Fibroblast of gingiva (primary cell): ENCODE data around the gene CHST8.
"Not testable (repeated sequence)": the region's sequence is repeated elsewhere in the genome, so short reads cannot be mapped to it uniquely, and the experiment has no call there.

Experiments used
- DNase-seq: peaks from one replicate; pipeline ENCODE4 v3.0.0-alpha.2; 2011; ENCODE audit warnings: low read depth

The CHST8 gene, protein sequence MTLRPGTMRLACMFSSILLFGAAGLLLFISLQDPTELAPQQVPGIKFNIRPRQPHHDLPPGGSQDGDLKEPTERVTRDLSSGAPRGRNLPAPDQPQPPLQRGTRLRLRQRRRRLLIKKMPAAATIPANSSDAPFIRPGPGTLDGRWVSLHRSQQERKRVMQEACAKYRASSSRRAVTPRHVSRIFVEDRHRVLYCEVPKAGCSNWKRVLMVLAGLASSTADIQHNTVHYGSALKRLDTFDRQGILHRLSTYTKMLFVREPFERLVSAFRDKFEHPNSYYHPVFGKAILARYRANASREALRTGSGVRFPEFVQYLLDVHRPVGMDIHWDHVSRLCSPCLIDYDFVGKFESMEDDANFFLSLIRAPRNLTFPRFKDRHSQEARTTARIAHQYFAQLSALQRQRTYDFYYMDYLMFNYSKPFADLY

DNA sequence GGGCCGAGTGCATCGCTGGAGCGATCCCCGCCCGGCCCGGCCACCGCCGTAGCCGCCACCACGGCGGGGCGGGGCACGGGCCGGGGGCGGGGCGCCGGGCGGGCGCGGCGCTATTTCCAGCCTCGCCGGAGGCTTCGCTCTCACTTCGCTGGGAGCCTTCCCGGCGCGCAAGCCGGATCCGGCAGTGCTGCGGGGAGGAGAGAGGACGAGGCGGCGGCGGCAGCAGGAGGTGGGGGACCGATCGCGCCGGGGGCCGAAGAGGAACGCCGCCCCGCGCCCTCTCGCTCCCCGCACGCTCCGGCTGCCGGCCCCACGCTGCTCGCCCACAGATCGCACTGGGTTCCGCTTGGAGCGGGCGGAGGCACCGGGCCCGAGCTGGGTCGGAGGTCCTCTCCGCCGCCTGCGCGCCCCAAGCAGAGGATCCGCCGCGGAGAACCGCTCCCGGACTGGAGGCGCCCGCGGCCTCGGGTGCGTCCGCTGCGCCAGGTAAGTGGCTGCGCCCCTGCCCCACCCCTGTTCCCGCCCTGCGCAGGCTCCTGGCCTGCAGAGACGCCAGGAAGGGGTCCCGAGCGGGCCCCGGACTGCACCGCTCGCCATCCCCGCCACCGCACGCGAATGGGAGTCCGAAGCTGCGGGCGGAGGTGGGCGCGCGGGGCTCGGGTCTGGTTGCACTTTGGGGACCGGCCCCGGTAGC, at the start of gene CHST8:
TSS of gene CHST8 (plus strand) at position 143 of the 694 bp plus-strand sequence. CDS start 67,309 bp downstream, outside the sequence.
- DNase-seq = no peak

- DNase-seq = no peak
Measured at GRCh38 chr19:33572929-33573328, 48.8 kb upstream of the CHST8 start.

- DNase-seq = no peak
Measured at GRCh38 chr19:33574824-33575223, 46.9 kb upstream of the CHST8 start.

GRCh38 chr19:33578697-33579096, 43.1 kb upstream of the CHST8 start:
- no peak for DNase-seq

DNA sequence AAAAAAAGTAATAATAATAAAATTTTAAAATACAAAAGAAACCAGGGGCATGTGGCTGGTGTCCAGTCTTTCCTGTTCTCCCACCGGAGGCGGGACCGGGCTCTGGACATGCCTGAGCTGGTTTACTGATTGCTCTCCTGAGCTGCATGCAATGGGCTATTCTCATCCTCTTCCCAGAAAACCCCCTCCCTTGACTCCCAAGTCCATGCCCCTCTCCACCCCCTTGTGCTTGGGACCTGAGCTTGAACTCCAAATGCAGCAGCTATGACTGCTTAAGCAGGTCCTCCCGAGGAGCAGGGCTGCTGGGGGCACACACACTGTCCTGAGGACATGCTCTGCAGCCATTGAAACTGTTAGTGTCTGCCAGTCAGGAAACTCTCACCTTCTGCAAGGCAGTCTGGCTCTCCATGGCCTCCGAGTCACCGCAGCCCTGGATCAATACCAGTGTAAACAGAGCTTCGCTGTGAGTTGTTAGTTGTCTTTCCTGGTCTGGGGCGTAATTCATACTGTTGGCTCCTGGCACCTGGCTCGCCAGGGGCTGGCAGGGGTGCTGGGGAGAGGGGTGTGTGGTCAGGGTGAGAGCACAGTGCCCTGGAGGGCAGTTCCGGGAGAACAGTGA, 41.6 kb upstream of the CHST8 start:
- no peak for DNase-seq

DNA sequence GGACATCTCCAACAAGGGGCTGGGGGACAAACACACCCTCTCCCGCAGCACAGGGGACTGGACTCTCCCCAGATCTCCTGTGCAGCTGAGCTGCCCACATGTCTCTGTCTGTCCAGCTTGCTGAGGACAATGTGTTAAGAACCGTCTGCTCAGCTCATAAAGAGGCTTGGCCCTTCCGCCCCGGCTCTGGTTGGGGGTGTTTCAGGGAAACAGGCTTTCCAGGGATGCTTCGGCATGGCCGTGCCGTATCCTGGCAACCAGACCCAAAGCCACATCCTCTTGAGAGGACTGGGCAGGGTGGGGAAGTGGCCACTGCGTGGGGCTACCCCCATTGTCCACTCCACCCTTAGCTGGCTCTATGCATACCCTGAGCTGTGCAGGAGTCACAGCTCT, 41.1 kb upstream of the CHST8 start:
- no peak for DNase-seq

DNA sequence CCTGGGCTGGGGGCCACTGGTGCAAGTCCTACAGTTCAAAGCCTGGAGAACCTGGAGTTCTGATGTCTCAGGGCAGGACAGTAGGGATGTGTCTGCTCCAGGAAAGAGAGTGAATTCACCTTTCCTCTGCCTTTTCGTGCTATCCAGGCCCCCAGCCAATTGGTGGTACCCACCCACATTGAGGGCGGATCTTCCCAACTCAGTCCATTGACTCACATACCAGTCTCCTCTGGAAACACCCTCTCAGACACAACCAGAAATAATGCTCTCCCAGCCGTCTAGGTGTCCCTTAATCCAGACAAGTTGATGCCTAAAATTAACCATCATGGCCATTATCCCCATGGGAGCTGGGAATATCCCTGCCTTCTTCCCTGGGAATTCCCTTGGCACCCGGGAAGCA, 38.8 kb upstream of the CHST8 start:
- no peak for DNase-seq

GRCh38 chr19:33587150-33587549, 34.6 kb upstream of the CHST8 start:
- DNase-seq = no peak

DNA sequence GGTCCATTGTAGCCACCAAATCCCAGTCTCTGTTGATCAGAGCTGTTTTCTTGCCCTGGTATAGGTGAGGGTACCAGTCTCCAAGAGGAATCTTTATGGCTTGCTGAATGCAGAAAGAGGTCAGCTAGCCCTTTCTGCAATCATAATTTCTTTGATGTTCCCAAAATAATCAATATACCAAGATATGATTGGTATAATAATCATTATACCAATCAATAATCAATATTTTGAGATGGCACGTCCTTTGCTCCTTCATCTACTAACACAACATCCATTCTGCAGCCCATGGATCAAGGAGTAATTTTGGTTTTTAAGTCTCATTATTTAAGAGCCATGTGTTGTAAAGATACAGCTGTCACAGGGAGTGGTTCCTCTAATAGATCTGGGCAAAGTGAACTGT, 31.5 kb upstream of the CHST8 start:
- no peak for DNase-seq

GRCh38 chr19:33595783-33596182, 26.0 kb upstream of the CHST8 start:
- DNase-seq = no peak

DNA sequence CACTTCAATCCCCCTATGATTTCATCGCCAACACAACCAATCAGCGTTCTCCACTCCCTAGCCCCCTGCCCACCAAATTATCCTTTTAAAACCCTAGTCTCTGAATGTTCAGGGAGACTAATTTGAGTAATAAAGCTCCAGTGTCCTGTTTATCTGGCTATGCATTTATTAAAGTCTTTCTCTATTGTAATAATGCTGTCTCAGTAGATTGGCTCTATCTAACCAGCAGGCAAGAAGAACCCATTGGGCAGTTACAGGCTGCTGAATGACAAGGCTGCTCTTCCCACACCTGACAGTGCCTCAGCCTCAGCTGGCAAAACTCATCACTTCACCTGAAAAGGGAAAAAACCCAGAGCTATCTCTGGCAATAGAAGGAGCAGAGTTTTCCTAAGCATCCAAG, 20.2 kb upstream of the CHST8 start:
- DNase-seq = no peak

- DNase-seq = no peak
Measured at GRCh38 chr19:33602576-33603204, 19.1 kb upstream of the CHST8 start.

- DNase-seq = no peak
Measured at GRCh38 chr19:33603377-33603776, 18.4 kb upstream of the CHST8 start.

DNA sequence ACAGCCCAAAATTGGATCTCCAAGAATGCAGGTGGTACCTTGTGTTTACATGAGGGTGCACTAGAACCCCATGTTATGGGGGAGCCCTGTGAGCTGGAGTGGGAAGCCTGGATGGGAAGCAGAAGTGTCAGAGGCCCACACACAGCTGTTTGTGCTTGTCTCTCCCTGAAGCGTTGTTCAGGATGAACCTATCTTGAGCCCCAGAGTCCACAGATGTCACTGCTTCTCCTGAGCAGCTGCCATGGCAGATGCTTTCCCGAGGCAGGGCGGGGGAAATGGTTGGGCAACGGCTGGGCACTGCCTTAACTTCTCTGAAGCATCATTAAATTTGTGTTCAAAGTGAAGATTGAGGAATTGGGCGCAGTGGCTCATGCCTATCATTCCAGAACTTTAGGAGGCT, 17.1 kb upstream of the CHST8 start:
- DNase-seq = no peak

DNA sequence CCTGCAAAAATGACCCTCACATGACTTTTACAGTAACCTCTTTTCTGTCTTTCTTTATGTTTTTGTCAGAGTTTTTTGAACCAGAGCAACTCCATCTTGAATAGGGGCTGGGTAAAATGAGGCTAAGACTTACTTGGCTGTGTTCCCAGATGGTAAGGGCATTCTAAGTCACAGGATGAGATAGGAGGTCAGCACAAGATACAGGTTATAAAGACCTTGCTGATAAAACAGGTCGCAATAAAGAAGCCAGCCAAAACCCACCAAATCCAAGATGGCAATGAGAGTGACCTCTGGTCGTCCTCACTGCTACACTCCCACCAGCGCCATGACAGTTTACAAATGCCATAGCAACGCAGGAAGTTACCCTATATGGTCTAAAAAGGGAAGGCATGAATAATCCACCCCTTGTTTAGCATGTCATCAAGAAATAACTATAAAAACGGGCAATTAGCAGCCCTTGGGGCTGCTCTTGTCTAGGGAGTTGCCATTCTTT, 15.9 kb upstream of the CHST8 start:
- DNase-seq = not testable (repeated sequence)

DNA sequence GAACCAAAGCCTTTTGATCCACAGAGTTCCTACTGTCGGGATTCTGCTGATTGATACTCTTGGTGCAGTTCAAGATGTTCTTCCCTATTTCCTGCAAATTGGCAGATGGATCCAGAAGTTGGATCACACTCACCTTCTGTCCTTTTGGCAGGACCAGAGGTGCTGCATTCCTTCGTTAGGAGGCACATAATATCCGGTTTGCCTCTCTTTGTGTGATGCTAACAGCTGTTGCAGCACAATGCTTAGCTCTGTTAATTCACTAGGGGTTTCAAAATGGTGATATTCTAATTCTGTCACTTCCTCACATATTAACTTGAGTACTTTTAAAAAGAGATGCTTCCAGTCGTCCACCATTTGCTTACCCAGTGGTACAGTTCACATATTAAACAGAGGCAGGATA, 15.2 kb upstream of the CHST8 start:
- DNase-seq = no peak

DNA sequence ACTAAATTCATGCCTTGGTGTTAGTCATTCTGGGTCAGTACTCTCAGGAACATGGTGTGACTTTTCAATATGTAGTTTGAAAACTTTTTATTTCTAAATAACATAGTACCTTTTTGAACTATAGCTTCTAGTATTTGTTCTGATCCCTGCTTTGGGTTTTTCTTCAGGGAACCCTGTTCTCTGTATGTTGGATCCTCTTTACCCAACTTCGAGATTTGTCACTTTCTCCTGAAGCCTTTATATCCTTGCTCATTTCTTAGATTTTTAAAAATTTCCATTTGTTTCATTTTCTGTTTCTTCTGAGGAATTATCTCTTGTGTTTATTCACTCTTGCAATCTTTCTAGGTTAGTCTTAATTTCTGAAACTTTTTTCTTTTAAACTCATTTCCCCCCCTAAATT, 12.4 kb upstream of the CHST8 start:
- no peak for DNase-seq

- no peak for DNase-seq
Measured at GRCh38 chr19:33610588-33610987, 11.2 kb upstream of the CHST8 start.

- no peak for DNase-seq
Measured at GRCh38 chr19:33612928-33613619, 8.7 kb upstream of the CHST8 start.

DNA sequence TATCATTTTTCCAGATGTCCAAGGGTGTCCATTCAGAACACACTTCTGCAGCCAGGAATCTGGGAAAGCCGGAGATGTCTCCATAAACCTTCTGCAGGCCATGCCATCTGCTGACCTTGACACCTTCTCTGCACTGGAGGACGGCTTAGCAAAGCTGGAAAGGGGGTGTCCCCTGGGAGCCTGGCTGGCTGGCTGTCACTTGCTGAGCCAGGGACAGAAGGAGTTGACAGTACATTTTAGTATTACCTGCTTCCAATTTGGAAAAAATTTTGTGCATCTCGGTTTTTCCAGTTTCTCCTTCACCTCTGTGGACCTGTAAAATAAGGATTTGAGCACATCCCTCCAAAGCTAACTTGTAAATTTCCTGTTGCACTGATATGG, 8.1 kb upstream of the CHST8 start:
- DNase-seq = no peak

DNA sequence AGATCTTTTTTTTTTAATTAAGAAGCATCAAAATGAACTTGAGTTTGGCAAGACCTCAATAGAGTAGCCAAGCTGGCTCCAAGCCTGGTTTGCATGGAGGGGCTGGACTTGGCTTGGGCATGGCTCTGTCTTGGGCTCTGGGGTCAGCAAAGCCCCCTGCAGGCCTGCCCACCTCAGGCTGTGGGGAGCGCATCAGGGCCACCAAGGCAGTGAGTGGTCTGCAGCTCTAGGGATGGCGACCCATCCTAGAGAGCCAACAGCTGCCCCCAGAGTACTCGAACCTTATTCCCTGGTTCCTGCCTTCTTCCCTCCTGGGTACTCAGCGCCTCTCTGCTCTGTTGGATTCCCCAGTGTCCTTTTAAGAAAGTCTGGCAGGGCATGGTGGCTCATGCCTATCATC, 5.4 kb upstream of the CHST8 start:
- no peak for DNase-seq

DNA sequence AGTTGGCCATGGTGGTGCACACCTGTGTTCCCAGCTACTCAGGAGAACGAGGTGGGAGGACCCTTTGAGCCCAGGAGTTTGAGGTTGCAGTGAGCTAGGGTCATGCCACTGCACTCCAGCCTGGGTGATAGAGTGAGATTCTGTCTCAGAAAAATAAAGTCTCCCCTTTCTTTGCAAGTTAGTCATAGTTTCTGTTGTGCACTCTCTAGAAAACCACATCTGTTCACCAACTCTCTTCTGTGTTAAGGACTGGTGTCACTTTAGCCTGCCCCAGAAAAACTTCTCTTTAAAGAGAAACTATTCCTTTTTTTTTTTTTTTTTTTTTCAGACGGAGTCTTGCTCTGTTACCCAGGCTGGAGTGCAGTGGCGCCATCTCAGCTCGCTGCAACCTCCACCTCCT, 4.9 kb upstream of the CHST8 start:
- no peak for DNase-seq
